H1 (cell line): Measurements from ENCODE around the gene KLHL1. TPM values are rescaled to one million over a fixed set of nuclear protein-coding genes. Genes with fewer than 3 reads are reported as not detected.

Experiments
- CTCF ChIA-PET: fragments of 300-600 bp; sonication (Branson Sonifier 250); formaldehyde crosslinking; loops from one replicate; lab custom pipeline; 2021; ENCODE audit not compliant: partially characterized antibody; lab: Charles Lee
- POLR2A ChIA-PET: fragments of 300-600 bp; sonication (Branson Sonifier 250); formaldehyde crosslinking; loops from one replicate; lab custom pipeline; 2021; ENCODE audit warnings: inconsistent platforms; ENCODE audit not compliant: partially characterized antibody; lab: Charles Lee
- DNase-seq, 2 experiments: peaks; one replicate each; pipeline versions ENCODE4 v3.0.0 to v3.0.0-alpha.2; 2010 to 2022; ENCODE audit warnings: low spot score in 2 of 2, low read depth in 1 of 2, mixed read lengths in 1 of 2
- FAIRE-seq: peaks from 2 replicates; lab custom pipeline; 2011; peaks lifted over from hg19 to GRCh38; lab: Jason Lieb, UNC
- H2AFZ ChIP-seq: 2 replicates; pipeline ENCODE4 v1.8.1; 2012; ENCODE audit warnings: low read length, inconsistent platforms
- H2AK5ac ChIP-seq: 2 replicates; pipeline ENCODE4 v1.6.1; 2013; ENCODE audit warnings: low read depth, low read length
- H2BK120ac ChIP-seq: replicated peaks from 2 replicates; pipeline ENCODE3; 2013; ENCODE audit warnings: low read depth, low read length, inconsistent platforms
- H2BK12ac ChIP-seq: 2 replicates; pipeline ENCODE4 v1.6.1; 2013; ENCODE audit warnings: low read depth, low read length
- H2BK15ac ChIP-seq: 2 replicates; pipeline ENCODE4 v1.6.1; 2013; ENCODE audit warnings: low read length
- H2BK20ac ChIP-seq: 2 replicates; pipeline ENCODE4 v1.6.1; 2013; ENCODE audit warnings: low read length
- H2BK5ac ChIP-seq: 2 replicates; pipeline ENCODE4 v1.6.1; 2013; ENCODE audit warnings: low read depth, low read length
- H3K14ac ChIP-seq: 2 replicates; pipeline ENCODE4 v1.6.1; 2013; ENCODE audit warnings: inconsistent platforms; ENCODE audit not compliant: insufficient read length
- H3K18ac ChIP-seq: 2 replicates; pipeline ENCODE4 v1.6.1; 2013; ENCODE audit warnings: low read length; ENCODE audit errors: extremely low read depth
- H3K23ac ChIP-seq: 2 replicates; pipeline ENCODE4 v1.6.1; 2013; ENCODE audit warnings: inconsistent platforms; ENCODE audit not compliant: insufficient read length
- H3K23me2 ChIP-seq: 2 replicates; pipeline ENCODE4 v1.6.1; 2013; ENCODE audit warnings: low read depth, low read length
- H3K27ac ChIP-seq: 2 replicates; pipeline ENCODE4 v1.6.1; 2011; ENCODE audit warnings: low read depth, low read length, inconsistent platforms
- H3K27me3 ChIP-seq, 4 experiments: replicated peaks in 1 of 4; 1 replicate in 1 of 4; 2 replicates in 3 of 4; pipeline versions ENCODE4 v1.6.1 to v1.8.1; 2011 to 2013; ENCODE audit warnings: low read length in 3 of 4, mild to moderate bottlenecking in 3 of 4, inconsistent platforms in 2 of 4, mixed read lengths in 2 of 4, moderate library complexity in 1 of 4; ENCODE audit not compliant: control insufficient read depth in 3 of 4, insufficient read depth in 3 of 4; ENCODE audit errors: extremely low read depth in 1 of 4
- H3K36me3 ChIP-seq, 4 experiments: 2 replicates each; pipeline versions ENCODE4 v1.6.1 to v1.8.1; 2011 to 2013; ENCODE audit warnings: mild to moderate bottlenecking in 4 of 4, low read length in 3 of 4, moderate library complexity in 2 of 4, control low read depth in 1 of 4, inconsistent platforms in 1 of 4; ENCODE audit not compliant: insufficient read depth in 4 of 4, control insufficient read depth in 2 of 4
- H3K4ac ChIP-seq: replicated peaks from 2 replicates; pipeline ENCODE3; 2013; ENCODE audit warnings: low read length, low read depth, mixed read lengths, inconsistent platforms; ENCODE audit not compliant: insufficient read length
- H3K4me1 ChIP-seq, 4 experiments: replicated peaks in 1 of 4; 1 replicate in 1 of 4; 2 replicates in 3 of 4; pipeline versions ENCODE4 v1.6.1 to v1.8.1; 2011 to 2013; ENCODE audit warnings: low read length in 3 of 4, inconsistent platforms in 2 of 4, mixed read lengths in 1 of 4; ENCODE audit not compliant: insufficient read depth in 4 of 4, control insufficient read depth in 3 of 4
- H3K4me2 ChIP-seq, 2 experiments: 2 replicates each; pipeline versions ENCODE4 v1.6.1 to v1.8.1; 2011 to 2013; ENCODE audit warnings: low read depth in 2 of 2, low read length in 2 of 2, control low read depth in 1 of 2, inconsistent platforms in 1 of 2, mild to moderate bottlenecking in 1 of 2; ENCODE audit not compliant: insufficient read depth in 1 of 2
- H3K4me3 ChIP-seq, 4 experiments: fragments of 200-600, 300-600 bp in 1 of 4; sonication (generic), shearing (Covaris generic), sonication (Bioruptor Twin) in 1 of 4; 2 replicates each; pipeline versions ENCODE4 v1.5.1 to v1.8.1; 2011 to 2016; ENCODE audit warnings: low read length in 4 of 4, low read depth in 3 of 4, control low read depth in 2 of 4, inconsistent platforms in 2 of 4, mild to moderate bottlenecking in 2 of 4, mixed read lengths in 1 of 4, moderate library complexity in 1 of 4; ENCODE audit not compliant: insufficient read depth in 2 of 4; ENCODE audit errors: extremely low read depth in 1 of 4
- H3K56ac ChIP-seq: replicated peaks from 2 replicates; pipeline ENCODE3; 2013; ENCODE audit warnings: low read depth, mild to moderate bottlenecking, mixed read lengths, low read length, inconsistent platforms; ENCODE audit not compliant: insufficient read length
- H3K79me1 ChIP-seq: 2 replicates; pipeline ENCODE4 v1.6.1; 2013; ENCODE audit warnings: low read depth, low read length, control low read depth
- H3K79me2 ChIP-seq, 2 experiments: 2 replicates each; pipeline versions ENCODE4 v1.6.1 to v1.8.1; 2012 to 2013; ENCODE audit warnings: low read length in 2 of 2, mild to moderate bottlenecking in 2 of 2, inconsistent platforms in 1 of 2; ENCODE audit not compliant: insufficient read depth in 2 of 2, control insufficient read depth in 1 of 2
- H3K9ac ChIP-seq, 4 experiments: replicated peaks in 1 of 4; 1 replicate in 1 of 4; 2 replicates in 3 of 4; pipeline versions ENCODE4 v1.6.1 to v1.8.1; 2011 to 2013; ENCODE audit warnings: low read depth in 3 of 4, low read length in 3 of 4, control low read depth in 2 of 4, mild to moderate bottlenecking in 2 of 4, moderate library complexity in 2 of 4, inconsistent platforms in 1 of 4; ENCODE audit errors: extremely low read depth in 1 of 4
- H3K9me3 ChIP-seq, 2 experiments: 2 replicates each; pipeline versions ENCODE4 v1.6.1 to v1.8.1; 2012 to 2013; ENCODE audit warnings: mild to moderate bottlenecking in 2 of 2, moderate library complexity in 2 of 2, control low read depth in 1 of 2, inconsistent platforms in 1 of 2, low read depth in 1 of 2, low read length in 1 of 2, mixed read lengths in 1 of 2; ENCODE audit not compliant: insufficient read depth in 2 of 2
- H4K20me1 ChIP-seq, 2 experiments: replicated peaks in 1 of 2; 2 replicates each; pipeline versions ENCODE3 to v1.8.1; 2011 to 2013; ENCODE audit warnings: inconsistent platforms in 2 of 2, low read length in 2 of 2, mild to moderate bottlenecking in 1 of 2; ENCODE audit not compliant: insufficient read depth in 2 of 2, control insufficient read depth in 1 of 2
- H4K5ac ChIP-seq: 2 replicates; pipeline ENCODE4 v1.6.1; 2013; ENCODE audit warnings: low read length, low read depth, mixed read lengths, inconsistent platforms; ENCODE audit not compliant: insufficient read length
- H4K8ac ChIP-seq: 2 replicates; pipeline ENCODE4 v1.8.0; 2013; ENCODE audit warnings: mild to moderate bottlenecking, moderate library complexity, low read length, inconsistent platforms; ENCODE audit not compliant: insufficient read depth; ENCODE audit errors: extremely low read depth
- H4K91ac ChIP-seq: replicated peaks from 2 replicates; pipeline ENCODE3; 2013; ENCODE audit warnings: low read length, mixed read lengths, inconsistent platforms; ENCODE audit not compliant: insufficient read length
- BACH1 ChIP-seq: IDR thresholded peaks from 2 replicates; pipeline ENCODE4 v1.6.1; 2012; ENCODE audit warnings: low read length, improper control_type of control experiment
- CHD1 ChIP-seq: IDR thresholded peaks from 2 replicates; pipeline ENCODE4 v1.6.1; 2012; ENCODE audit warnings: low read depth, low read length, improper control_type of control experiment
- CREB1 ChIP-seq: IDR thresholded peaks from 2 replicates; pipeline ENCODE4 v1.6.1; 2012; ENCODE audit warnings: inconsistent platforms
- HDAC6 ChIP-seq: IDR thresholded peaks from one replicate; pipeline ENCODE4 v1.7.1; 2012; ENCODE audit warnings: low read depth, mild to moderate bottlenecking, inconsistent platforms, low read length, moderate library complexity
- JUND ChIP-seq: IDR thresholded peaks from 2 replicates; pipeline ENCODE4 v1.6.1; 2011; ENCODE audit warnings: mild to moderate bottlenecking, improper control_type of control experiment, low read length
- NRF1 ChIP-seq: IDR thresholded peaks from 2 replicates; pipeline ENCODE4 v1.6.1; 2011; ENCODE audit warnings: mild to moderate bottlenecking, low read depth, low read length, improper control_type of control experiment
- SIN3A ChIP-seq, 2 experiments: IDR thresholded peaks in 1 of 2; conservative IDR thresholded peaks in 1 of 2; 2 replicates each; pipeline ENCODE4 v1.6.1; 2011 to 2012; ENCODE audit warnings: low read length in 2 of 2, improper control_type of control experiment in 1 of 2, low read depth in 1 of 2, mild to moderate bottlenecking in 1 of 2
- SP1 ChIP-seq: IDR thresholded peaks from 2 replicates; pipeline ENCODE4 v1.6.1; 2011; ENCODE audit warnings: low read depth, low read length
- SRF ChIP-seq: IDR thresholded peaks from 2 replicates; pipeline ENCODE4 v1.6.1; 2011; ENCODE audit warnings: mild to moderate bottlenecking, low read depth, low read length, moderate library complexity
- TBP ChIP-seq: IDR thresholded peaks from 2 replicates; pipeline ENCODE4 v1.6.1; 2011; ENCODE audit warnings: low read depth, low read length, improper control_type of control experiment
- ZNF274 ChIP-seq: IDR thresholded peaks from 2 replicates; pipeline ENCODE4 v1.7.0; 2012; ENCODE audit warnings: low read length, borderline replicate concordance; ENCODE audit errors: extremely low read depth
- WGBS, 2 experiments: shearing (Covaris generic) in 1 of 2; methylation state at CpG; one replicate each; pipeline versions ENCODE4 v1.1.6 to v1.1.7; 2013 to 2015; ENCODE audit warnings: low lambda C conversion rate in 2 of 2, mixed read lengths in 2 of 2, inconsistent platforms in 1 of 2, low coverage in 1 of 2, missing lambda C conversion rate in 1 of 2; ENCODE audit not compliant: insufficient replicate concordance in 2 of 2, insufficient coverage in 1 of 2, insufficient read length in 1 of 2; ENCODE audit errors: extremely low coverage in 1 of 2, missing lambda C conversion rate in 1 of 2; 5-methylcytosine and 5-hydroxymethylcytosine counted together
- polyA plus RNA-seq, 7 experiments: library from polyadenylated mRNA; depleted of rRNA in 3 of 7; stranded (reverse) in 5 of 7; unstranded in 2 of 7; fragments of >200 nt in 5 of 7; fragments of 200-250 nt in 2 of 7; gene quantifications; 1 replicate in 5 of 7; 2 replicates in 1 of 7; 4 replicates in 1 of 7; pipeline versions ENCODE4 v1.2.1 to v1.2.3, GENCODE V29; 2011 to 2013; ENCODE audit warnings: missing spikeins in 2 of 7, mixed read lengths in 2 of 7
- total RNA-seq: library from RNA; stranded (reverse); fragmentation: NEBNext Ultra II Directional; extraction: Animal tissue kit (Norgen Biotek cat#: 25700); gene quantifications from 2 replicates; pipeline ENCODE4 v1.2.1, GENCODE V29; 2021
- TF ChIP-seq, protein P1 (sequence below), 3 experiments: IDR thresholded peaks; 1 replicate in 2 of 3; 2 replicates in 1 of 3; pipeline versions ENCODE4 v1.5.1 to v1.6.1; 2011; ENCODE audit warnings: low read length in 3 of 3, mild to moderate bottlenecking in 3 of 3, inconsistent platforms in 2 of 3, low read depth in 1 of 3, moderate library complexity in 1 of 3; ENCODE audit not compliant: insufficient read depth in 1 of 3; ENCODE audit errors: control extremely low read depth in 1 of 3

Gene KLHL1
- total and polyA plus RNA-seq, 2 of the 8 experiments (the other 6 are each of a cell fraction or from before 2014, with no cell fraction given) = not detected

DNA sequence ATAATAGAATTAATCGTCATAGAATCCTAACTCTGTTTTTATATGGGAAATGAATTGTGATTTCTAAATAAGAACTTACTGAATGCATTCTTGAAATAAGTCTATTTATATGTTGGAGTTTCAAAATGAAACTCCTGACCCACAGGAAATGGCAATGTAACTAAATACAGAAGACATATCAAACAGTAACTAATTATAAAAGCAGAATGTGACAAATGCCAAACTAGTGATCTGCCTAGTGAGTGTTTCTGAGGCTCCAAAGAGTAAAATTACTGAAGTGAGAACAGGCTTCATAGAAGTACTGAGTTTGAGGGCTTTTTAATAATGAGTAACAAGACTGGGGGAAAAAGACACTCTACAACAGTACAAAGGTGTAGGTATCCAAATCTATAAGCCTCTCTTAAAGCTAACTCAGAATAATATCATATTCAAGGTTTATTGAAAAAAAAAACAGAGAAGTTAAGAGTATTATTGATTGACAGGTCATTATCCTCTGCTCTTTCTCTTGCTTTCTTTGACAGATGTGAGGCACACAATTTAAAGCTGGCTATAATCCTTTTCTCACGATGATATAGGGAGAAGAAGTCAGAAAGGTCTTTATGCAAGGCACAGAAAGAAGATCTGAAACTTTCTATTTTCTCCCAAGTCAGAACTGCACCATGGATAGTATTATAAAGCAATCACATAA lies 18.1 kb downstream of the KLHL1 start:
- Histone ChIP-seq H4K8ac (no peak overlapping the region), H2BK120ac (no peak overlapping the region), H3K4me3 (no peak overlapping the region), H4K91ac (no peak overlapping the region), H3K23ac (no peak overlapping the region), H2BK5ac (no peak overlapping the region), H4K20me1 (no peaks in the 10 kb centered on the region), H2BK12ac (no peak overlapping the region), H3K9ac (no peak overlapping the region), H3K56ac (no peak overlapping the region), H3K36me3 (no peaks in the 10 kb centered on the region), H2AK5ac (no peak overlapping the region), H3K9me3 (no peaks in the 10 kb centered on the region), H4K5ac (no peak overlapping the region), H2BK15ac (no peak overlapping the region), H3K4ac (no peak overlapping the region), H3K79me1 (no peaks in the 10 kb centered on the region), H2BK20ac (no peak overlapping the region), H3K4me1 (peaks cover 0 to 4% (median 2%) of the 10 kb centered on the region in 4 experiments; a peak in 4 of 7 replicates), H3K79me2 (no peaks in the 10 kb centered on the region), H3K27me3 (no peaks in the 10 kb centered on the region), H3K27ac (no peak overlapping the region), H3K14ac (no peak overlapping the region), H2AFZ (no peak overlapping the region), H3K18ac (no peak overlapping the region), H3K4me2 (no peak overlapping the region), H3K23me2 (no peaks in the 10 kb centered on the region)
- DNase-seq (no peak), FAIRE-seq (no peak)
- ChIA-PET POLR2A (no interaction called here), CTCF (interaction anchor here (0.6 to 1.1 kb wide), 6 partner anchors 8 to 250 kb away, joined by 3 to 4 read pairs (median 3); no protein-coding TSS in a partner anchor)
- WGBS, 2 experiments = 93% methylated on average over 2 of the region's 2 CpGs; no CpG with 5 or more reads in 1 of the 2 experiments
- no peak for TF ChIP-seq HDAC6
- TF ChIP-seq NRF1 = no peak
- TF ChIP-seq JUND = no peak
- no peak for TF ChIP-seq BACH1
- no peak for TF ChIP-seq CREB1
- no peak for TF ChIP-seq SRF
- no peak for TF ChIP-seq TBP
- no peak for TF ChIP-seq ZNF274
- TF ChIP-seq CHD1 = no peak
- no peak for TF ChIP-seq SP1
- no peak for TF ChIP-seq SIN3A (conservative IDR thresholded peaks at IDR 0.05 in 1 of 2, IDR thresholded peaks at IDR 0.05 in 1 of 2; ENCODE audit: low read depth in 1 of 2, low read length in 2 of 2)
- TF ChIP-seq, protein P1, sequence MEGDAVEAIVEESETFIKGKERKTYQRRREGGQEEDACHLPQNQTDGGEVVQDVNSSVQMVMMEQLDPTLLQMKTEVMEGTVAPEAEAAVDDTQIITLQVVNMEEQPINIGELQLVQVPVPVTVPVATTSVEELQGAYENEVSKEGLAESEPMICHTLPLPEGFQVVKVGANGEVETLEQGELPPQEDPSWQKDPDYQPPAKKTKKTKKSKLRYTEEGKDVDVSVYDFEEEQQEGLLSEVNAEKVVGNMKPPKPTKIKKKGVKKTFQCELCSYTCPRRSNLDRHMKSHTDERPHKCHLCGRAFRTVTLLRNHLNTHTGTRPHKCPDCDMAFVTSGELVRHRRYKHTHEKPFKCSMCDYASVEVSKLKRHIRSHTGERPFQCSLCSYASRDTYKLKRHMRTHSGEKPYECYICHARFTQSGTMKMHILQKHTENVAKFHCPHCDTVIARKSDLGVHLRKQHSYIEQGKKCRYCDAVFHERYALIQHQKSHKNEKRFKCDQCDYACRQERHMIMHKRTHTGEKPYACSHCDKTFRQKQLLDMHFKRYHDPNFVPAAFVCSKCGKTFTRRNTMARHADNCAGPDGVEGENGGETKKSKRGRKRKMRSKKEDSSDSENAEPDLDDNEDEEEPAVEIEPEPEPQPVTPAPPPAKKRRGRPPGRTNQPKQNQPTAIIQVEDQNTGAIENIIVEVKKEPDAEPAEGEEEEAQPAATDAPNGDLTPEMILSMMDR (IDR thresholded peaks at IDR 0.05; ENCODE audit: control extremely low read depth in 1 of 3, insufficient read depth in 1 of 3, low read depth in 1 of 3, low read length in 3 of 3) = no peak
